Nephron (organoid): ENCODE measurements around the gene DDX21.
"Not testable (repeated sequence)": the region's sequence is repeated elsewhere in the genome, so short reads cannot be mapped to it uniquely, and the experiment has no call there.

Experiments used
- H3K27ac Mint-ChIP-seq, 3 experiments: 2 replicates each; pipeline ENCODE4 v1.8.0; 2020; ENCODE audit warnings: mixed read lengths in 3 of 3, mild to moderate bottlenecking in 2 of 3, moderate library complexity in 1 of 3
- H3K27me3 Mint-ChIP-seq: 2 replicates; pipeline ENCODE4 v1.8.0; 2021; ENCODE audit warnings: low read depth, mild to moderate bottlenecking, moderate library complexity, mixed read lengths
- H3K36me3 Mint-ChIP-seq: 2 replicates; pipeline ENCODE4 v1.8.0; 2020; ENCODE audit warnings: low read depth, mixed read lengths
- H3K4me1 Mint-ChIP-seq: 2 replicates; pipeline ENCODE4 v1.8.0; 2020; ENCODE audit warnings: mixed read lengths
- H3K4me3 Mint-ChIP-seq, 3 experiments: 2 replicates each; pipeline ENCODE4 v1.8.0; 2020; ENCODE audit warnings: mild to moderate bottlenecking in 3 of 3, mixed read lengths in 3 of 3, moderate library complexity in 2 of 3
- H3K9me3 Mint-ChIP-seq: 2 replicates; pipeline ENCODE4 v1.8.0; 2020; ENCODE audit warnings: mixed read lengths
- TF ChIP-seq, protein P1 (sequence below), 3 experiments: fragments of 200-600 bp; sonication (generic); IDR thresholded peaks; one replicate each; pipeline ENCODE4 v1.5.0; 2021; ENCODE audit warnings: antibody characterized with exemption in 3 of 3; ENCODE audit not compliant: unreplicated experiment in 3 of 3

DDX21 gene

GRCh38 chr10:68955832-68956532, at the start of gene DDX21:
Gene DDX21 (plus strand): TSS chr10:68956170. CDS start chr10:68956226, 56 bp downstream.
- Mint-ChIP-seq H3K4me3 (peak within 1 kb of the TSS; percentile 99 to 100 (median 99)), H3K36me3 (peaks cover 13% of the 10 kb centered on the region), H3K9me3 (no peaks in the 10 kb centered on the region), H3K27ac (peak within 1 kb of the TSS; percentile 85 to 95 (median 94)), H3K27me3 (no peaks in the 10 kb centered on the region), H3K4me1 (peaks cover 15% of the 10 kb centered on the region)
- TF ChIP-seq, protein P1, sequence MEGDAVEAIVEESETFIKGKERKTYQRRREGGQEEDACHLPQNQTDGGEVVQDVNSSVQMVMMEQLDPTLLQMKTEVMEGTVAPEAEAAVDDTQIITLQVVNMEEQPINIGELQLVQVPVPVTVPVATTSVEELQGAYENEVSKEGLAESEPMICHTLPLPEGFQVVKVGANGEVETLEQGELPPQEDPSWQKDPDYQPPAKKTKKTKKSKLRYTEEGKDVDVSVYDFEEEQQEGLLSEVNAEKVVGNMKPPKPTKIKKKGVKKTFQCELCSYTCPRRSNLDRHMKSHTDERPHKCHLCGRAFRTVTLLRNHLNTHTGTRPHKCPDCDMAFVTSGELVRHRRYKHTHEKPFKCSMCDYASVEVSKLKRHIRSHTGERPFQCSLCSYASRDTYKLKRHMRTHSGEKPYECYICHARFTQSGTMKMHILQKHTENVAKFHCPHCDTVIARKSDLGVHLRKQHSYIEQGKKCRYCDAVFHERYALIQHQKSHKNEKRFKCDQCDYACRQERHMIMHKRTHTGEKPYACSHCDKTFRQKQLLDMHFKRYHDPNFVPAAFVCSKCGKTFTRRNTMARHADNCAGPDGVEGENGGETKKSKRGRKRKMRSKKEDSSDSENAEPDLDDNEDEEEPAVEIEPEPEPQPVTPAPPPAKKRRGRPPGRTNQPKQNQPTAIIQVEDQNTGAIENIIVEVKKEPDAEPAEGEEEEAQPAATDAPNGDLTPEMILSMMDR (IDR thresholded peaks at IDR 0.05; ENCODE audit: unreplicated experiment in 3 of 3), result peak; percentile 64 to 71 (median 66)

GRCh38 chr10:68924593-68924992, 31.4 kb upstream of the DDX21 start:
- peaks cover 41% of the 10 kb centered on the region for H3K36me3 Mint-ChIP-seq
- H3K27ac Mint-ChIP-seq, result peak overlapping the region; percentile 89 to 93 (median 91)
- no peak overlapping the region for H3K4me3 Mint-ChIP-seq
- no peaks in the 10 kb centered on the region for H3K9me3 Mint-ChIP-seq
- TF ChIP-seq, protein P1 (IDR thresholded peaks at IDR 0.05; ENCODE audit: unreplicated experiment in 3 of 3), result no peak
- H3K27me3 Mint-ChIP-seq, result no peaks in the 10 kb centered on the region
- peaks cover 8% of the 10 kb centered on the region for H3K4me1 Mint-ChIP-seq

GRCh38 chr10:68925489-68925888, 30.5 kb upstream of the DDX21 start:
- TF ChIP-seq, protein P1 (IDR thresholded peaks at IDR 0.05; ENCODE audit: unreplicated experiment in 3 of 3), result no peak
- H3K4me1 Mint-ChIP-seq, result peaks cover 8% of the 10 kb centered on the region
- peaks cover 43% of the 10 kb centered on the region for H3K36me3 Mint-ChIP-seq
- H3K27ac Mint-ChIP-seq, result no peak overlapping the region
- H3K9me3 Mint-ChIP-seq, result no peaks in the 10 kb centered on the region
- H3K4me3 Mint-ChIP-seq, result no peak overlapping the region
- no peaks in the 10 kb centered on the region for H3K27me3 Mint-ChIP-seq

DNA sequence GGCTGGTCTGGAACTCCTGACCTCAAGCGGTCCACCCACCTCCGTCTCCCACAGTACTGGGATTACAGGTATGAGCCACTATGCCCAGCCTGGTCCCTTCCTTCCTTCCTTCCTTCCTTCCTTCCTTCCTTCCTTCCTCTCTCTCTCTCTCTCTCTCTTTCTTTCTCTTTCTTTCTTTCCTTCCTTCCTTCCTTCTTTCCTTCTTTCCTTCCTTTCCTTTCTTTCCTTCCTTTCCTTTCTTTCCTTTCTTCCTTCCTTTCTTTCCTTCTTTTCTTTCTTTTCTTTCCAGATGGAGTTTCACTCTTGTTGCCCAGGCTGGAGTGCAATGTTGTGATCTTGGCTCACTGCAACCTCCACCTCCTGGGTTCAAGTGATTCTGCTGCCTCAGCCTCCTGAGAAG, 26.8 kb upstream of the DDX21 start:
- not testable (repeated sequence) for H3K4me1 Mint-ChIP-seq, H3K9me3 Mint-ChIP-seq, H3K27ac Mint-ChIP-seq, H3K27me3 Mint-ChIP-seq
- peak overlapping the region in 1 of 3 experiments; percentile 16 for H3K4me3 Mint-ChIP-seq
- H3K36me3 Mint-ChIP-seq, result peaks cover 52% of the 10 kb centered on the region

DNA sequence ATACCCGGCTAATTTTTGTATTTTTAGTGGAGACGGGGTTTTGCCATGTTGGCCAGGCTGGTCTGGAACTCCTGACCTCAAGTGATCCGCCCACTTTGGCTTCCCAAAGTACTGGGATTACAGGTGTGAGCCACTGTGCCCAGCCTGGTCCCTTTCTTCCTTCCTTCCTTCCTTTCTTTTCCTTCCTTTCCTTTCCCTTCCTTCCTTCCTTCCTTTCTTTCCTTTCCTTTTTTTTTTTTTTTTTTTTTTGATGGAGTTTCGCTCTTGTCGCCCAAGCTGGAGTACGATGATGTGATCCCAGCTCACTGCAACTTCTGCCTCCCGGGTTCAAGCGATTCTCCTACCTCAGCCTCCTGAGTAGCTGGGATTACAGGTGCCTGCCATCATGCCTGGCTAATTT, 26.1 kb upstream of the DDX21 start:
- H3K27me3 Mint-ChIP-seq, H3K9me3 Mint-ChIP-seq, H3K27ac Mint-ChIP-seq, H3K4me1 Mint-ChIP-seq, H3K4me3 Mint-ChIP-seq: not testable (repeated sequence)
- peaks cover 50% of the 10 kb centered on the region for H3K36me3 Mint-ChIP-seq

- not testable (repeated sequence) for H3K4me1 Mint-ChIP-seq, H3K4me3 Mint-ChIP-seq, H3K27ac Mint-ChIP-seq, H3K27me3 Mint-ChIP-seq, H3K9me3 Mint-ChIP-seq
- peaks cover 60% of the 10 kb centered on the region for H3K36me3 Mint-ChIP-seq
Measured at GRCh38 chr10:68932860-68933259, 23.1 kb upstream of the DDX21 start.

GRCh38 chr10:68934994-68935393, 21.0 kb upstream of the DDX21 start:
- H3K4me3 Mint-ChIP-seq, result no peak overlapping the region
- H3K27ac Mint-ChIP-seq, result no peak overlapping the region
- H3K9me3 Mint-ChIP-seq, result no peaks in the 10 kb centered on the region
- TF ChIP-seq, protein P1 (IDR thresholded peaks at IDR 0.05; ENCODE audit: unreplicated experiment in 3 of 3), result no peak
- no peaks in the 10 kb centered on the region for H3K4me1 Mint-ChIP-seq
- H3K27me3 Mint-ChIP-seq, result no peaks in the 10 kb centered on the region
- H3K36me3 Mint-ChIP-seq, result peaks cover 61% of the 10 kb centered on the region
